Stimulated activated CD4-positive, alpha-beta T cell treated with anti-CD3 and anti-CD28 coated beads, Interleukin-15, amount 100 ng/mL, for 48 hours (primary cell): ENCODE results near the gene AGAP5.

Source experiments
- DNase-seq, 2 donors: peaks; one replicate each; pipeline ENCODE4 v3.0.0-alpha.2; 2020; ENCODE audit warnings: low read depth in 2 of 2

Gene AGAP5

DNA sequence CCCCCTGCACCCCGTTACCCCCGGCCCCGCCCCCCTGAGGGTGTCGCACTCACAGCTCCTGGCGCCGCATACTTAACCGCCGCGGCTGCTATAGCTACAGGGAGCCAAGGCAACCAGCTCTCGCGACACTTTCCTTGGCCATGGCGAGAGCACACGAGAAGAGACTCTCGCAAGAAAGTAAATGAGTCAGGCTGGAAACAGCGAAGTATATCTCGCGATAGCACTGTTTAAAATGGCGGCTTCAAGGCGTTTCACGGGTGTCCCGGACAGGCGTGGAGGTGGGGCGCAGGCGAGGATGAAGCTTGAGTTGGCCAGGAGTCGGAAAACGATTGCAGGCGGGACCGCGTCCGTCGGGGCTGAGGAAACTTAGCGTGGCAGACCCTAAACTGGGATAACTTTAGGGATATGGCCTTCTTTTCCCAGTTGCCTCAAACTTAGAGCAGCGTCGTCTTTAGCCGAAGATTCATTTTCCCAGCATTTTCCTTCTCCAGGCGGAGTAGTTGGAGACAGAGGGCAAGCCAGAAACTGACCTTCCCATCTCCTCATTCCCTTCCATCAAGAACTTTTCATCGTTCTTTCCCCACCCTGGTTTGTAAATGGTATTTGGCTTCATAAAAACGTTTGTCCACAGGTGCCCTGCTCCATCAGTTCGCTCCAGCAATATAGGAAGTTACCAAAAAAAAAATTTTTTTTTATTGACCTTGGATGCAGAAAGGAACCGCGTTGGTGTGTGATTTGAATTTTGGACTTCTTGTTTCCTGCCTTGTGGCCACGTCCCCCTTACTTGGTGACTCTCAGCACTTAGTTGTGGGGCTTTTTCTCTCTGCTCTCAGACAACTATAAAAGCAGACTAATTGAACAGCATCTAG lies 71.8 kb downstream of the AGAP5 start:
- DNase-seq: peak; percentile 88 to 91

DNA sequence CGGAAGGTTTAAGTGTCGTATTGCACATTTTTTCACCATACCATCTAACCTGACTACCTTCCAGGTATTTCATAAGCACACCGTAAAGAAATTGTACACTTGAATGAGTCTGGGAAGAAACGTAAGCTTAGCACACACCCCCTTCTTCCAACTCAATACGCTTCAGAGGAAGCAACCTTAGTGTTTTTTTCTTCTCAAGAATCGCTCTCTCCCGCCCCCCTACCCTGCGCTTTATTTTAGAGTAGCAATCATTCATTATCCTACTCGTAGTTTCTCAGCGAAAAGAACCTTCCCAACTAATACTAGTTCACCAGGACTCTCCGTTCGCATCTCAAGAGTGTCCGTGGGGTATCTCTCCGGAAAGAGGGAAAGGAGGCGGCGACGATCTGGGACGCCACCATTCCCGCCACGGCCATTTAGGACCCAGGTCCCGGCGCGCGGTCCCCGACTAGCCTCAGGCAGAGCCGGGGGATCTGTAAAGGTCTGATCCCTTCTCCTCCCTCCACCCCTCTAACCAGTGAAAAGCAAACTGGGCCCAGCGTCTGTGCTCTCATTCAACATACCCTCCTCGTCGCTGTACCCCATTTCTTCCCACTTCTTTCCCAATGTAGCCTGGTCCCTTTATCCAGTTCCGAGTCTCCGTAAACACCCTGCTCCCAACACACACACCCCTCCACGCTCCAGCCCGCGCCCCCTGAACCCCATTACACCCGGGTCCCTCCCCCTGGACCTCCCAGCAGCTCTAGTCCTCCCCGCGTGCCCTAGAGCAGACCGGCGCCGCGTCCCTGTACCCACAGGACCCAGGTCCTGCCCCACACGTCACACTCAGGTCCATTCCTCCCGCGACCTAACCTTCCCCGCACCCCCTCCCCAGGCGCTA lies 72.7 kb downstream of the AGAP5 start:
- DNase-seq: no peak
